Cardiac muscle cell (in vitro differentiated cells and primary cell): ENCODE results near the gene SMC6. TPM values are rescaled to one million over a fixed set of nuclear protein-coding genes. Genes with fewer than 3 reads are reported as not detected.

ENCODE experiments used
- DNase-seq, 2 donors: peaks; one replicate each; pipeline versions ENCODE4 v3.0.0 to v3.0.0-alpha.2; 2010 to 2017; ENCODE audit warnings: low read depth in 1 of 2, low spot score in 1 of 2
- H3K27ac ChIP-seq: fragments of 200-600 bp; sonication (generic); 2 replicates; pipeline ENCODE4 v1.5.1; 2016
- H3K27me3 ChIP-seq: fragments of 200-600 bp; sonication (generic); 2 replicates; pipeline ENCODE4 v1.6.0; 2016; ENCODE audit warnings: control low read depth
- H3K36me3 ChIP-seq: fragments of 200-600 bp; sonication (generic); 2 replicates; pipeline ENCODE4 v1.5.1; 2016; ENCODE audit warnings: control low read depth
- H3K4me1 ChIP-seq: fragments of 200-600 bp; sonication (generic); 2 replicates; pipeline ENCODE4 v1.8.1; 2017; ENCODE audit warnings: low read depth, mild to moderate bottlenecking, mixed run types
- H3K4me3 ChIP-seq: fragments of 200-600 bp; sonication (generic); 2 replicates; pipeline ENCODE4 v1.5.1; 2016; ENCODE audit warnings: mild to moderate bottlenecking
- H3K9me3 ChIP-seq: fragments of 200-600 bp; sonication (generic); 2 replicates; pipeline ENCODE4 v1.5.1; 2017; ENCODE audit warnings: low read depth, mild to moderate bottlenecking, control low read depth
- polyA plus RNA-seq: library from polyadenylated mRNA; unstranded; fragments of >200 nt; fragmentation: Nextera tagmentation; extraction: Ambion mirVana; gene quantifications from 2 replicates; pipeline ENCODE4 v1.2.1, GENCODE V29; 2016
- total RNA-seq: library from RNA; depleted of rRNA; stranded (reverse); fragments of >200 nt; gene quantifications from 2 replicates; pipeline ENCODE4 v1.2.3, GENCODE V29; 2016
- TF ChIP-seq, protein P1 (sequence below): IDR thresholded peaks from 2 replicates; pipeline ENCODE4 v1.5.1; 2012; ENCODE audit warnings: low read depth, mild to moderate bottlenecking, low read length

The SMC6 gene
- total and polyA plus RNA-seq, 2 experiments from 2014 or later, result 13.1 to 19.2 TPM

GRCh38 chr2:17664534-17664933, 89.1 kb downstream of the SMC6 start:
- Histone ChIP-seq H3K4me1 (no peaks in the 10 kb centered on the region), H3K27ac (no peak overlapping the region), H3K4me3 (no peak overlapping the region), H3K36me3 (peaks cover 16% of the 10 kb centered on the region), H3K9me3 (no peaks in the 10 kb centered on the region), H3K27me3 (no peaks in the 10 kb centered on the region)
- TF ChIP-seq, protein P1, sequence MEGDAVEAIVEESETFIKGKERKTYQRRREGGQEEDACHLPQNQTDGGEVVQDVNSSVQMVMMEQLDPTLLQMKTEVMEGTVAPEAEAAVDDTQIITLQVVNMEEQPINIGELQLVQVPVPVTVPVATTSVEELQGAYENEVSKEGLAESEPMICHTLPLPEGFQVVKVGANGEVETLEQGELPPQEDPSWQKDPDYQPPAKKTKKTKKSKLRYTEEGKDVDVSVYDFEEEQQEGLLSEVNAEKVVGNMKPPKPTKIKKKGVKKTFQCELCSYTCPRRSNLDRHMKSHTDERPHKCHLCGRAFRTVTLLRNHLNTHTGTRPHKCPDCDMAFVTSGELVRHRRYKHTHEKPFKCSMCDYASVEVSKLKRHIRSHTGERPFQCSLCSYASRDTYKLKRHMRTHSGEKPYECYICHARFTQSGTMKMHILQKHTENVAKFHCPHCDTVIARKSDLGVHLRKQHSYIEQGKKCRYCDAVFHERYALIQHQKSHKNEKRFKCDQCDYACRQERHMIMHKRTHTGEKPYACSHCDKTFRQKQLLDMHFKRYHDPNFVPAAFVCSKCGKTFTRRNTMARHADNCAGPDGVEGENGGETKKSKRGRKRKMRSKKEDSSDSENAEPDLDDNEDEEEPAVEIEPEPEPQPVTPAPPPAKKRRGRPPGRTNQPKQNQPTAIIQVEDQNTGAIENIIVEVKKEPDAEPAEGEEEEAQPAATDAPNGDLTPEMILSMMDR, result no peak
- no peak for DNase-seq

DNA sequence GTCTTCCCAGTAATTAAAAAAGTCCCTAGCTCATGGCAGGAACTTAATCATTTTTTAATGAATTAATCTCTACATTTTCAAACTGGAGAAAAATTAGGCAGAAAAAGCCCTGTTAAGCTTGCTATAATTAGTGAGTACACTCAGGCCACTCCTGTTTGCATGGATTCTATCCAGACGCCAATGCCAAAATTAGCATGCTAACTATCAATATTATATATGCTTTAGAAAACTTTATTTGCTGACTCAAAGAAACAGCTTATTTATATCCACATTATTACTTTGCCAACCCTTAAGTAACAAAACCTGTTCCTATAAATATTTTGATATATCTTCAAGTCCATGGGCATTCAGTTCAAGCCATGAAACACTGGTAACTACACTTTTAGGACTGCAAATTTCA, 90.9 kb downstream of the SMC6 start:
- Histone ChIP-seq H3K27ac (no peak overlapping the region), H3K4me3 (no peak overlapping the region), H3K36me3 (peaks cover 12% of the 10 kb centered on the region), H3K4me1 (no peaks in the 10 kb centered on the region), H3K9me3 (no peaks in the 10 kb centered on the region), H3K27me3 (no peaks in the 10 kb centered on the region)
- no peak for DNase-seq
- TF ChIP-seq, protein P1, result no peak

DNA sequence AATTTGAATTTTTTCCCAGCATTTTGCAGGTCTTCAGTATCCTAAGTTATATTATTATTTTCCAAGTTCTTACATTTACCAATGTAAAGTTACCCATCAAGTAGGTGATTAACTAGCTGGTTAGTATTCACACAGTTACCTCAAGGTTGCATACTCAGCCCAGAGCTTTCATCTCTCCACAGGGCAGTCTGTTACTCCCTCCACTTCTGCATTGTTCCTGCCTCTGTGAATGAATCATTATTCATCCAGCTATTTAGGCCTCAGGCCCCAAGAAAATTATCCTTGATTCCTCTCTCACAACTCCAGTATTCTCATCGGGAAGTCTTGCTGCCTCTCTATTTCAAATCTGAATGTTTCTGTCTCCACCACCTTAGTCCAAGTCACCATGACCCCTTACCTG, 92.2 kb downstream of the SMC6 start:
- Histone ChIP-seq H3K9me3 (no peaks in the 10 kb centered on the region), H3K27ac (no peak overlapping the region), H3K36me3 (peaks cover 12% of the 10 kb centered on the region), H3K27me3 (no peaks in the 10 kb centered on the region), H3K4me3 (no peak overlapping the region), H3K4me1 (no peaks in the 10 kb centered on the region)
- TF ChIP-seq, protein P1, result no peak
- DNase-seq, result no peak

- TF ChIP-seq, protein P1, result no peak
- no peak for DNase-seq
- Histone ChIP-seq H3K27me3 (no peaks in the 10 kb centered on the region), H3K4me3 (no peak overlapping the region), H3K9me3 (no peaks in the 10 kb centered on the region), H3K36me3 (peaks cover 7% of the 10 kb centered on the region), H3K27ac (no peak overlapping the region), H3K4me1 (no peaks in the 10 kb centered on the region)
These were observed 93.4 kb downstream of the SMC6 start for GRCh38 chr2:17660219-17660618.

- H3K27ac ChIP-seq, result no peak overlapping the region
- no peak overlapping the region for H3K4me3 ChIP-seq
- H3K36me3 ChIP-seq, result no peaks in the 10 kb centered on the region
- no peaks in the 10 kb centered on the region for H3K27me3 ChIP-seq
- no peaks in the 10 kb centered on the region for H3K4me1 ChIP-seq
- H3K9me3 ChIP-seq, result no peaks in the 10 kb centered on the region
- no peak for DNase-seq
- TF ChIP-seq, protein P1, result no peak
These were observed 95.3 kb downstream of the SMC6 start for GRCh38 chr2:17658251-17658843.
